Activated gamma-delta T cell treated with anti-CD3 and anti-CD28 coated beads, Interleukin-2, amount 50 U/mL, for 16 hours (primary cell): ENCODE results near the gene NPBWR2.
"Not testable (repeated sequence)": the region's sequence is repeated elsewhere in the genome, so short reads cannot be mapped to it uniquely, and the experiment has no call there.

Source experiments
- DNase-seq: peaks from one replicate; pipeline ENCODE4 v3.0.0-alpha.2; 2020; ENCODE audit warnings: low read depth

Gene NPBWR2

GRCh38 chr20:64144144-64144912 lies 37.0 kb upstream of the NPBWR2 start:
- no peak for DNase-seq

DNA sequence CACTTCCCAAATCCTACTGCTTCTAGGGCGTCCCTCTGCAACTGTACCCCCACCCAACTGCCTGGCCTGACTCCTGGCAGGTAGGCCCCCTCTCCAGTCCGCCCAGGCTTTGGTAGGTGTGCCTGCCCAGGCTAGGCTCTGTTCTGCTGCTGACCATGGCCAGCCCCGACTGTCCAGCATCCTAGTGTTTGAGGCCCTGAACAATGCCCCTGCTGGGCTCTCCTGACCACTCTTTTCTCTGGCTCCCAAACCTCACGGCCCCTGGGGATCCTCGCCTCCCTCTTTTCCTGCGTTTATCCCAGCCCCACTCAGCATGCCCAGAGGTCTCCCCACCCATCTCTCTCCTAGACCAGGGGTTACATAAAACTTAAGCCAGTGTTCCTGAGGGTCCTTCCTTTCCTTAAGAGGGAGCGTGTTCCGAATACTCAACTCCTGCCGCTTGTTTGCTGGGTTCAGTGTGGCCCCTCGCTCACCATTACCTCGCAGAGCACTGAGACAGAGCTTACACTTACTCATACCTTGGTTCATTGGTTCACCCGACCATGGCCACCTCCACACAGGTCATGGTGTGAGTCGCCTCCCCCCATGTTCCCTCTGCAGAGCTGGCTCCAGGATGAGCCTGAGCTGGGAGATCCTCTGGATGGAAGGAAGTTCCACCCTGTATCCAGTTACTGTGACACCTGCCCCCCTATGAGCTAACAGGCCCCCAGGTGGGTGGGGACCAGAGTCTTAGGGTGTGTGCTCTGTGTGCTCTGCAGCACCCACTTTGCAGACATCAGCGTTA lies 35.8 kb upstream of the NPBWR2 start:
- DNase-seq: no peak

- no peak for DNase-seq
Measured at GRCh38 chr20:64142590-64142989, 35.2 kb upstream of the NPBWR2 start.

DNA sequence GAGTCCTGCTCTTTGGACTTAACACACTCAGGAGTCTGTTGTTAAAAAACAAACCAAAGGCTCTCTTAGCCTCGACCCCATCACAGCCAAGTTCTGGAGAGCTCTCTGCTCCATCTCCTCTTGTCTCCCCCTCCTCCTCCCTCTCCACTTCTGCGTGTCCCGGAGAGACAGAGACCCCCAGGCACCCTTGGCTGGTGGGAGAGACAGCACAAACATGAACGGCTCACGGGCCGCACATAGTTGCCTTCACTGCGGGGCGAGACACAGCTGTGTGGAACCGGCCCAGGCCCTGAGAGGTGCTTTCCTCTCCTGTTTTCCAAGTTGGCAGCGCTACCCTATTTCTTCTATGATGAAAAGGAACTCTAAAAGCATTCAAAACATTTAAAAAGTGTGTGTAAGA lies 33.6 kb upstream of the NPBWR2 start:
- no peak for DNase-seq

DNA sequence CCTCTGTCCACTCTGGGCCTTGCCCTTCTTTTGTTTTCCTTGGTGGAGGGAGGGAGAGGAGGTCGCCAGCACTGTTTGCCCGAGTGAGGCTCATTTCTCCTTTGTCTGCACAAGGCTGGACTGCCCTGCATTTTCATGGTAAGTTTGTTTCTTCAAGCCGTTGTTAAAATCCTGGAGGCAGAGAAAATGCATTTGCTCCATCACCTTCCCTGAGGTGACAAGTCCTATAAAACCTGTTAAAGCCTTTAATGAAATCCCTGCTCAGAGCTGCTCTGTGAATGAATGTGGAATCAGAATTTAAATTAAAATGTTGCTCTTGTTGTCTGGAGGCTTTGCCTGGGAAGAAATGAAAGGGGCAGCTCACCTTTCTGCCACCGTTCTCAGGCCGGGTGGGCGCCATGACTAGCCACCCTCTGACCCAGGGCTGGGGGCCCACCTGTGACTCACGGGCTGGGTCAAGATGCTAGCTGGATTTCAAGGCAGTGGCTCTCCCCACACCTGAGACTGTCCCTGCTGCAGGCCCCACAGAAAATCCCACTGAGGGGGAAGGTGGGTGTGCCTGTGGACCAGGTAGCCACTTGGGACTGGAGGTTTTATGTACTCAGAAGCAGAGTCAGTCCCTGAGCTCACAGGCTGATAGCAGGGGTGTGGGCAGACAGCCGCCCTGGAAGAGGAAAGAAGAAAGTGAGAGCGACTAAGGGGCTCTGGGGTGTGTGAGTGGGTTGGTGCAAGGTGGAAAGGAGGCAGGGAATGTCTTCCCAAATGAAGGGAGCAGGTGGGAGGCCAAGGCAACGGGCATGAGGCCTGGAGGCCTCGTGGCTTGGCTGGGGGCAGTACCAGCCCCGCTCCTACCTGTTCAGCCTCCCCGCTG lies 32.9 kb upstream of the NPBWR2 start:
- DNase-seq: no peak

DNA sequence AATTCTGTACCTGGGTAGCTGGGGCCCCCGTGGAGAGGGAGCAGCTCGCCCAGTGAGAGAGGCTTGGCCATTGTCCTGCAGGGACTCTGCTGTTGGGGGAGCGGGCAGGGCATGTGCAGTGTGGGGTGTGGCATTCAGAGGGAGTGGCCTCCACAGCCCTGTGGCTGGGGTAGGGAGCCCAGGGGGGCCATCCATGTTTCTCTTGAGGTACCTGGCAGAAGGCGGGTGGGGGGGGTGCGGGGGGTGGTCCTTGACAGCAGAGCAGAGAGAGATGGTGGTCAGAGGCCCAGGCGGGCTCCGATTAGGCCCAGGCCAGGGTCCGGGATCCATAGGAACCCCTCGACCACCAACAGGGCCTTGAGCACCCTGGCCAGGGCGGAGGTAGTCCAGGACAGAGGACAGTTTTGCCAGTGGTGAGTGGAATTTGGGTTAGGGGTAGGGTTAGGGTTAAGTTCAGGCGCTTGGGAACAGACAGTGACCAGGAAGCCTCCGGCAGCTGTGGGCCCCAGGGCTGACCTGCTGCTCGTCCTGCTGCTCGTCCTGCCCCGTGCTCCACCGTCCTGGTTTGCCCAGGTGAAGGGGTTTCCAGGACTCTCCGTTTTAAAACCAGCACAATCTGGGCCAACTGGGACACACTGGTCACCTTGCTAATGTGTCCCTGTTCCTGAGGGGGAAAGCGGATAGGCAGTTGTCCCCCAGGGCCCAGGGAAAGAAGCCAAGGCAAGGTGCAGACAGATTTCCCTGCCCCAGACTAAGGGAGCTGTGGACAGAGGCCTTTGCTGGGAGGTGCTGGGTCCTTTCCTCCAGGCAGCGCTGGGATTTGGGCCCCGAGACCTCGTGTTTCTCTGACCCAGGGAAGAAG lies 32.1 kb upstream of the NPBWR2 start:
- DNase-seq: no peak

GRCh38 chr20:64138276-64138815 lies 31.0 kb upstream of the NPBWR2 start:
- DNase-seq: no peak

DNA sequence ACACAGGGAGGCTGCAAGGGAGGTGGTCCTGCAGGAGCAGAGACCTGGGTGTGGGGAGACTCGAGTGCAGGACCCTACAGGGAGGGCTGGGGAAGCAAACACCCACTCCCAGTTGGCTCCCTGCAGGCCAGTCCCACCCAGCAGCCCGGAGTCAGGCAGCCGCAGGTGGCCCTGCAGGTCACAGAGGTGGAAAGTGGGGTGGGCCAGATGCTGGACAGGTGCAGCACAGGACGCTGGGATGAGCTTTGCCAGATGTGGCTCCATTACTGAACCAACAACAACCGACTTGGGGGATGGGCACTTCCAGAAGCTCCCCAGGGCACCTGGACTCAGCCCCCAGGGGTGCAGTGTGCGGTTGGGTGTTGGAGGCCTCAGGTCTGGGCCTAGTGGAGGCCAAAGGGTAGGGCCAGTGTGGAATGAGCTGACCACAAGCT lies 30.2 kb upstream of the NPBWR2 start:
- no peak for DNase-seq

GRCh38 chr20:64136004-64136710 lies 28.8 kb upstream of the NPBWR2 start:
- no peak for DNase-seq

- not testable (repeated sequence) for DNase-seq
Measured at GRCh38 chr20:64134744-64135143, 27.4 kb upstream of the NPBWR2 start.

- DNase-seq: no peak
Measured at GRCh38 chr20:64133951-64134407, 26.6 kb upstream of the NPBWR2 start.

DNA sequence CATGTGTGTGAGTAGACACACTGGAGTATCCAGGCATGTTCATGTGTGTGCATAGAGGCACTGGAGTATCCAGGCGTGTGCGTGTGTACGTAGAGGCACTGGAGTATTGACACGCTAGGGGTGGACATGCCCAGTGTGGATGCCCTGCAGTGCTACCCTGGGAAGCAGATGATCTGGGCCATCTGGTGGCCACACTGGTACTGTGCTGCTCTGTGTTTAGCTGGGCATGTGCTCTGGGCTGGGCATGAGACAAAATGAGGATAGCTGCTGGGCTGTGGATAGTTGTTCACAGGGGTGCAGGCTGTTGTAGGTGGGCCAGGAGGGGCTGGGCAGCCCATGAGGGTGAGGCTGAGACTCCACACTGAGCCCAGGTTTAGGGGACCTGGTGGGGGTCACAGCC lies 24.0 kb upstream of the NPBWR2 start:
- DNase-seq: no peak

GRCh38 chr20:64130876-64131275 lies 23.5 kb upstream of the NPBWR2 start:
- no peak for DNase-seq

DNA sequence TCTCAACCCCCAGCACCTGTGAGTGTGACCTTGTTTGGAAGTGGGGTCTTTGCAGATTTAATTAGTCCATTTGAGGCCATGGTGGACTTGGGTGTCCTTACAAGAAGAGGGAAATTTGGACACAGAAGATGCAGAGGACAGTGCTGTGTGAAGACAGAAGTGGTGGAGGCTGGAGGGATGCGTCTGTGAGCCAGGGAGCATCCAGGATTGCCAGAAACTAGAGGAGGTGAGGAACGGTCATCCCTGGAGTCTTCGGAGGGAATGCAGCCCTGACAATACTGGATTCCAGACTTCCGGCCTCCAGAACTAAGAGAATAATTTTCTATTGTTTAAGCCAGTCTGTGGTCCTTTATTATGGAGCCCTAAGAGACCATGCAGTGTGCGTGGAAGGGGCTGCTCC lies 22.9 kb upstream of the NPBWR2 start:
- DNase-seq: no peak

- DNase-seq: no peak
Measured at GRCh38 chr20:64129146-64129782, 21.9 kb upstream of the NPBWR2 start.

GRCh38 chr20:64123517-64123916 lies 16.2 kb upstream of the NPBWR2 start:
- DNase-seq: not testable (repeated sequence)

GRCh38 chr20:64122927-64123326 lies 15.6 kb upstream of the NPBWR2 start:
- DNase-seq: not testable (repeated sequence)

- no peak for DNase-seq
Measured at GRCh38 chr20:64121586-64121985, 14.2 kb upstream of the NPBWR2 start.

- DNase-seq: no peak
Measured at GRCh38 chr20:64119681-64120341, 12.4 kb upstream of the NPBWR2 start.
